ENCODE results near the gene CPNE5. TPM values are rescaled to one million over a fixed set of nuclear protein-coding genes. Genes with fewer than 3 reads are reported as not detected.

The CPNE5 gene
- total and polyA plus RNA-seq, 9 of the 15 experiments (the other 6 are each of a cell fraction or from before 2014, with no cell fraction given) = 0.14 to 1.0 (median 0.46) TPM; not detected in 2

- TF ChIP-seq CEBPZ (IDR thresholded peaks at IDR 0.05; ENCODE audit: borderline replicate concordance, low read depth, low read length) = no peak
- TF ChIP-seq RAD21 (CRISPR knock-in tag; conservative IDR thresholded peaks at IDR 0.05 in 1 of 2, IDR thresholded peaks at IDR 0.05 in 1 of 2) = 0 out of 4 replicates have a peak, but pooled peaks of 1 of the 2 experiments have one; percentile 9
- peak; percentile 46 for TF ChIP-seq POLR2B (IDR thresholded peaks at IDR 0.05; ENCODE audit: low read depth, partially characterized antibody)
- TF ChIP-seq CTCFL (IDR thresholded peaks at IDR 0.05; ENCODE audit: borderline replicate concordance, insufficient read depth, low read depth, low read length, poor library complexity, severe bottlenecking) = peak; percentile 31
- TF ChIP-seq GTF2F1 (IDR thresholded peaks at IDR 0.05; ENCODE audit: low read depth, low read length) = peak; percentile 64; the same call in 1 of the 2 replicates
- no peak for TF ChIP-seq ZNF445 (CRISPR knock-in tag; IDR thresholded peaks at IDR 0.05; ENCODE audit: low read depth)
- TF ChIP-seq HMG20B (CRISPR knock-in tag; IDR thresholded peaks at IDR 0.05) = no peak
- no peak for TF ChIP-seq TSHZ1 (CRISPR knock-in tag; IDR thresholded peaks at IDR 0.05)
- TF ChIP-seq ZNF12 (CRISPR knock-in tag; IDR thresholded peaks at IDR 0.05) = peak; percentile 78; the same call in 1 of the 2 replicates
- TF ChIP-seq TAF15 (IDR thresholded peaks at IDR 0.05; ENCODE audit: low read depth, low read length) = no peak
- no peak for TF ChIP-seq TCF7L2 (IDR thresholded peaks at IDR 0.05; ENCODE audit: low read depth, low read length)
Measured at GRCh38 chr6:36874443-36875249, 35.4 kb upstream of the CPNE5 start, which contains the start of gene PPIL1 (continued).
